Measurements from ENCODE around the gene ATP13A3.

DNA sequence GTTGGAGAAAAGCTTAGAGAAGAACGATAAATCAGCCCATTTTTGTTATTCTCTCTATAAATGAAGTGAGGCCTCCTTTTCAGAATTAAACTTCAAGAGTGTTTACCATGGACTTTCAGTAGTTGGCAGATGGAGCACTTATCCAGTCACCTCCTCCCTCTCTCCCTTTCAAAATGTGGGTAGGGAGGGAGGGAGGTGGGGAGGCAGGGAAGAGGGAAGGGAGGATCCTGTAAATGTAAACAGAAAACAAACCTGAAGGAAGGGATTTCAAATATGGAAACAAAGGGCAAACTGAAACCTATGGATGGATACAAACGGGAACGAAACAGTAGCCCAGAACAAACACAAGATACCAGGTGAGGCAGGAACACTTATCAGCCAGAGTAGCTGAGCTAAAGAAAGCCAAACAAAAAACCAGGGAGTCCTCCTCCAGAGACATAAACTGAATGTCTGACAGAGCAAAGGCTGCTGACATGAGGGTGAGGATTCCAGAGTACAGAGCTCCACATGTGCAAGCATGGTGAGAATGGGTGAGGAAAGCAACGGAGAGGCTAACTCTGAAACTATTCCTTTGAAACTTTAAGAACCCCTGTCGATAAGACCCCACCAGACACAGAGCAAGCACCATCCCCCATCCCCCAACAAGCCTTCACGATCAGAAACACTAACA is 46.8 kb downstream of the ATP13A3 start:
- no peak for TF ChIP-seq POLR2A (IDR thresholded peaks at IDR 0.05; ENCODE audit: low read length)
- no peak for TF ChIP-seq GATA1 (IDR thresholded peaks at IDR 0.05; ENCODE audit: low read depth, low read length)
